Bronchial epithelial cell (primary cell): ENCODE data around the gene ANKLE2. TPM values are rescaled to one million over a fixed set of nuclear protein-coding genes. Genes with fewer than 3 reads are reported as not detected.

Experiments used
- DNase-seq: peaks from one replicate; pipeline ENCODE4 v3.0.0-alpha.2; 2010; ENCODE audit warnings: low read depth
- FAIRE-seq: peaks from 2 replicates; lab custom pipeline; 2011; peaks lifted over from hg19 to GRCh38; lab: Jason Lieb, UNC
- H3K27me3 ChIP-seq: 2 replicates; pipeline ENCODE4 v1.5.1; 2011; ENCODE audit warnings: low read length; ENCODE audit not compliant: control insufficient read depth, insufficient read depth
- H3K36me3 ChIP-seq: 2 replicates; pipeline ENCODE4 v1.5.1; 2011; ENCODE audit warnings: low read length; ENCODE audit not compliant: control insufficient read depth, insufficient read depth
- H3K4me3 ChIP-seq: 2 replicates; pipeline ENCODE4 v1.5.1; 2011; ENCODE audit warnings: mild to moderate bottlenecking, low read depth, low read length, control low read depth
- CTCF ChIP-seq: IDR thresholded peaks from 2 replicates; pipeline ENCODE4 v1.5.1; 2011; ENCODE audit warnings: mild to moderate bottlenecking, moderate library complexity, low read length, control low read depth, inconsistent platforms; ENCODE audit not compliant: insufficient read depth, severe bottlenecking
- total RNA-seq: library from RNA; depleted of rRNA; stranded (reverse); fragments of >200 nt; gene quantifications from 2 replicates; pipeline ENCODE4 v1.2.1, GENCODE V29; 2014

Gene ANKLE2
- total RNA-seq, 1 donor from 2014 or later = 71.6 TPM

- Histone ChIP-seq H3K4me3 (no peak overlapping the region), H3K36me3 (peaks cover 42% of the 10 kb centered on the region), H3K27me3 (no peaks in the 10 kb centered on the region)
- no peak for FAIRE-seq
- DNase-seq = no peak
- TF ChIP-seq CTCF = no peak
Measured at GRCh38 chr12:132723764-132724140, 37.9 kb downstream of the ANKLE2 start.

DNA sequence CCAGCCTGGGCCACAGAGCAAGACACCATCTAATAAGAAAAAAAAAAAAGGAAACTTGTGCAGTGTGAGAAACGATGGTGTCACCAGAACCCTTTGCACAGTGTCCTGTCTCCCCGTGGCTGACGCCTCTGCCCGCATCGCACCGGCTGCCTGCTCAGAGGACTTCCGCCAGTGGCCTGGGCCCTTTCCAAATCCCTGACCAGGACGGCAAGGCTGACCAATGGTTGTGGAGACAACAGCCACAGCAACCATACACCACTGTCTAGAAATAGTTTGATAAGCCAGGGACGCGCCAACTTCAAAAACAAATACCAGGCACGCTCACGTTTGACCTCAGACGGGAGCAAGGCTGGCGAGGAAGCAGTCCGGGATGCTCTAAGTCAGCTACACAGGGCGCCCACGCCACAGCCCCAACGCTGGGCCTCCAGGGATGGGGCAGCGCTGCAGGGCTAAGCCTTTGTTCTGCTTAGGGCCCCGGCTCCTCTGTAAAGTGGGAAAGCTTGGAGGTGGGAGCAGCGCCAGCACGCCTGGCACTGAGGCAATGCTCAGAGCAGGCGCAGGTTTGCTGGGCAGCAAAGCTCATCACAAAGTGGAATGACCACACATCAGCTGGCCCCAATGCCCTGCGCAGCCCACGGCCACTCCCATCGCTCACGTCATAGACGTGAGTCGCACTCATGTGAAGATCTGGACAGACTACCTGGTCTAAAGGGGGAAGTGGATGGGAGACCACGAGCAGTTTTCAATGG is 38.4 kb downstream of the ANKLE2 start:
- TF ChIP-seq CTCF = no peak
- peaks cover 42% of the 10 kb centered on the region for H3K36me3 ChIP-seq
- no peak for DNase-seq
- no peak for FAIRE-seq
- no peaks in the 10 kb centered on the region for H3K27me3 ChIP-seq
- H3K4me3 ChIP-seq = no peak overlapping the region

DNA sequence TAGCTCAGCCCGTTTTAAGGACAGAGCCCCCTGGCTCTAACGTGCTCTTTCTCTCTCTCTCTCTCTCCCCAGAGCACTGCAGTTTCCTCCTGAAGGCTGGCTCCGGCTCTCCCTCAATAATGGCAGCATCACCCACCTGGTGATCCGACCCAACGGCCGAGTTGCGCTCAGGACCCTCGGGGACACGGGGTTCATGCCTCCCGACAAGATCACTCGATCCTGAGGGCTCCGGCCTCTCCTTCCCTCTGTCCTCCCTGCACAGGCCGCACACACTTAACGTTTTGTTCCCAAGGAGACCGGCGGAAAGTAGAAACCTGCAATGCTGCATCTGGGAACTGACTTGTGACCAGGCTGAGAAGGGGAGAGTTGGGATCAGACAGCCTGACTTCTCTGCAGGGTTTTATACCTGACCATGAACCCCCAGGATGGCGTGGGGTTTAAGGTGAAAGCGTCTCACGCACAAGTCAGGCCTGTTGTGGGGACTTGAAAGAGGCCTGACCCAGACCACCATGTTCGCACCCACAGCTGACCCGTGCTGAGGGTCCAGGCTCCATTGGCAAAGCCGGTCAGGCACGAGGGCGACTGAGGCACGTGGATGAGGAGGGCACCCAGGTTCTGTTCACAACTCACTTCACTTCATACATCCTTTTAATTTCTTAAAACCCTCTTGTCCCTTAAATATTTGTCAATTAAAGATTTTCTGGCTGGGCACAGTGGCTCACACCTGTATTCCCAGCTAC is 40.9 kb downstream of the ANKLE2 start:
- DNase-seq (no peak), FAIRE-seq (no peak)
- H3K27me3 ChIP-seq = no peaks in the 10 kb centered on the region
- no peak overlapping the region for H3K4me3 ChIP-seq
- peaks cover 35% of the 10 kb centered on the region for H3K36me3 ChIP-seq
- no peak for TF ChIP-seq CTCF

- DNase-seq = no peak
- H3K36me3 ChIP-seq = peaks cover 32% of the 10 kb centered on the region
- no peak for TF ChIP-seq CTCF
- no peaks in the 10 kb centered on the region for H3K27me3 ChIP-seq
- no peak for FAIRE-seq
- no peak overlapping the region for H3K4me3 ChIP-seq
Measured at GRCh38 chr12:132719954-132720324, 41.7 kb downstream of the ANKLE2 start.

DNA sequence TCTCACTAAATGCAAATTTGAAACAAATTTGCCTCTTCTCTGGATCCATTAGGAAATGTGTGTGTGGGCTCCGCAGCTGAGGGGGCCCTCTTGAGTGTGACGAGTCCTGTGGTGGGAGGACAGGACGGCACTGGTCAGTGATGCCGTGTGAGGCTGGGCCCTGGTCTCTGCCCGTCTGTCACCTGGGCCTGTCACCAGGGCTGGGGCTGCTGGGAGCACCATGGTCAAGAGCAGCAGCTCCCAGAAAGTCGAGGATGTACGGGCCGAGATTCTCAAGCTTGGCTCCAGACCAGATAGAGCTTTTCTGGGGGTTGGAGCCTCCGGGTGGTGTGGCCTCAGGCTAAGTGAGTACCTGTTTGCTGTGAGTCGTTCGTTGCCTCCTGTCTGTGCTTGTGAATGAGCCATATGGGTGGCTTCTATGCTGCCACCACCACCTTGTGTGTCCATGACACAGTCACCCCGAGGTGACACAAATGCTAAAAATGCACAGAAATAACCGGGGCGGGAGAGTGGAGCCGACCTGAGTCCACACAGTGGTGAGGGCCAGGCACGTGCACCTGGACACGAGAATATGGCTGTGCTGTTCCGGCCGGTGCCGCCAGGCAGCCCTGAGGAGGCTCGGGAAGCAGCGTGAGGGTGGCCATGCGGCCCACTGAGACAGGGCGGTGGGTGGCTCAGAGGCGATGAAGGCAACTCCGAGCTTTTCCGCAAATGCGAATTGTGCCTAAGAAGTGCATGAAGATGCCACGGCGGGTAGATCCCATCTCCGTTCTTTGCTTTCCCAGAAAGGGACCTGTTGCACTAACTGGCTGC is 42.3 kb downstream of the ANKLE2 start:
- H3K4me3 ChIP-seq = no peak overlapping the region
- TF ChIP-seq CTCF = no peak
- FAIRE-seq (peak; percentile 83), DNase-seq (peak; percentile 36)
- peaks cover 27% of the 10 kb centered on the region for H3K36me3 ChIP-seq
- H3K27me3 ChIP-seq = no peaks in the 10 kb centered on the region
